ENCODE data around the gene C1QTNF9.
"Not testable (repeated sequence)": the region's sequence is repeated elsewhere in the genome, so short reads cannot be mapped to it uniquely, and the experiment has no call there.

The C1QTNF9 gene

DNA sequence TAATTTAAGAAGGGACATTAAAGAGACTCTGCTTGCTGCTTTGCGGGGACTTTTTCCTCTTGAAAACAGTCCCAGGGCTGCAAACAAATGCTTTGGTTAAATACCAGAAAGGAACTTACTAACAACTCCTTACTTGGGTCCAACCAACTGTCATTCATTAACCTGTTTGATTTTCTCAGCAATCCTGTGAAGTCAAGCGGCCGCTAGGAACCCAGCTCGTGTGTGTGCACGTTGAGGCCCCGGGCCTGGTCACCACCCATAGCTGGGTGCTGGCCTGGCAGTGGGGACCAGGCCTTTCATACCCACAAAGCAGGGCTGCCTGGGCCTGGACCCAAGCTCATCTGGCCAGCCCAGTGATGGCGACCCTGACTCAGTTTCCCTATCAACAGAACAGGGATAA is 50.7 kb downstream of the C1QTNF9 start:
- DNase-seq (ENCODE audit: low read depth in 4 of 4, low spot score in 1 of 4) = no peak

- DNase-seq (ENCODE audit: low read depth in 4 of 4, low spot score in 1 of 4) = no peak
Measured at GRCh38 chr13:24361113-24361512, 51.7 kb downstream of the C1QTNF9 start.

DNA sequence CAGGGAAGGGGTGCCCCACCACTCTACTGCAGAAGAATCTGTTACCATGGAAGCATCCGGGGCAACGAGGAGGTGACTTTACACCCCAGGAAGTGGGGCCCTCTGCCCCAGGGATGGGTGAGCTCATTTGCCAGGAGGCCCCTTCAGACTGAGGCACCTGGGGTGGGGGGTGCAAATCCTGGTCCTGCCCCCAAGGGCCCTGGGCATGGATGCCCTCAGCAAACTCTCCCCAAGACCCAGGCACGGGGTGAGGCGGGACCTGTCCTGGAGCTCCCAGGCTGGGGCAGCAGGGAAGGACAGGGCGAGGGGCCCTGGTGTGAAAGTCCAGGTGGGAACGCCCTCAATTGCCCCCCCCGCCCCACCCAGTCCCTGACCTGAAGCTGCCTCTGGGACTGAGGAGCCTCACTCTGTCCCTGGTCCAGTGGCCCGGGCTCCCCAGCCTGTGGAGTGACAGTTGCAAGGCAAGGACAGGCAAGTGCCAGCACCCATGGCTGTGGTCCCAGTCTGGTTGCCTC is 52.5 kb downstream of the C1QTNF9 start:
- DNase-seq (ENCODE audit: low read depth in 4 of 4, low spot score in 1 of 4) = no peak

DNA sequence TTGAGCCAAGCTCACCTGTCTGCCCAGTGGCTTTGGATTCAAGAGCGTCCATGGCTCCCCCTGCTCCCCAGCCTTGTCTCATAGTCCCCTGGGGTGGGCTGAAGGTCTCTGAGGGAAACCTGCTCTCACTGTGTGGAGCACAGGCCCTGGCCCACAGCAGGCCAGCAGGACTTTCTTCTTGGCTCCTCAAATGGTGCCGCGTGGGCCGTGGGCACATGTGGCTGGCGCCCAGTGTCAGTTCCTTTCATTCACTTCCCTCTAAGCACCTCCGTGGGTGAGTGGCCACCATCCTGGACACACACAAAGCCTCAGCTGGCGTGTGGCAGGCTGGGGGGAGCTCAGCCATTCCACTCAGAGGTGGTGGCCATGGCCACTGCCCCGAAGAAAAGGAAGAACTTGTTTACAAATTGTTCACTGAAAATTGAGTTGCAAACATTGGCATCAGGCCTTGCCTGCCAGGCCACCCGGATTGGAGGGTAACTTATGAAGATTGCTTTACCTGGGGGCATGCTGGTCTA is 53.1 kb downstream of the C1QTNF9 start:
- DNase-seq (ENCODE audit: low read depth in 4 of 4, low spot score in 1 of 4) = no peak

DNA sequence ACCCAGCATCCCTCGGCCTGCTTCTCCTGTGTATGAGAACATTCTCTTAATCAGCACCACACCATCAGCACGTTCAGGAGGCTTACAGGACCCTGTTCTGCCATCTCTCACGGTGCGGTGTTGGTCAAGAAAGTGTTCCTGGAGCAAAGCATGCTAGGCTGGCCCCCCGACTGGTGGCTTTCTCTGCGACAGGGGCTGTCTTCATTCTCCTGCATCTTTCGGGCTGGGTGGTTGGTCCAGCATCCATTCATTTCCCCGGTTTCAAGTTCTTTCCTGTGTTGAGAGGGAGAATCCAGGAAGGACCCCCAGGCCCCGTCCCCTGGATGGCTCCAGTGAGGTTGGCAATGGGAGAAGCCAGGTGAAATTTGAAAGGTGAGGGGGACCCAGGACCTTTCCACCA is 55.8 kb downstream of the C1QTNF9 start:
- DNase-seq (ENCODE audit: low read depth in 4 of 4, low spot score in 1 of 4) = no peak

DNA sequence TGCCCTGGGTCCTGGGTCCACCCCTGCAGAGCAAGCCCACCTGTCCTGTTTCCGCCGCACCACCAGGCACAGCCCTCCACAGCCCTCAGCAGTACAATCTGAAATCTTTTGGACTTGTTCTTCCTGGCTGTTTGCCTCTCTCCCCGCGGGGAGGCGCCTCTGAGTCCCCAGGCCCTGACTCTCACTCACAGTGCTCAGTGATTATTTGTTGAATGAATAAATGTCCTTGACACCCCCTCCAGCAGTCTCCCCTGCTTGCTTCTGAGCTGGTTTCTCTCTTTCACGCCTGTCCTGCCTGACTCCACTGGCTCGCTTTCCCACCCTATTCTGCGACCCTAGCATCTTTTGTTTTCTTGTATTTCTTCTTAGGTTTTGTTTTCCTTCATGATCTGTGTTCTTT is 56.9 kb downstream of the C1QTNF9 start:
- not testable (repeated sequence) for DNase-seq (ENCODE audit: low read depth in 4 of 4, low spot score in 1 of 4)

DNA sequence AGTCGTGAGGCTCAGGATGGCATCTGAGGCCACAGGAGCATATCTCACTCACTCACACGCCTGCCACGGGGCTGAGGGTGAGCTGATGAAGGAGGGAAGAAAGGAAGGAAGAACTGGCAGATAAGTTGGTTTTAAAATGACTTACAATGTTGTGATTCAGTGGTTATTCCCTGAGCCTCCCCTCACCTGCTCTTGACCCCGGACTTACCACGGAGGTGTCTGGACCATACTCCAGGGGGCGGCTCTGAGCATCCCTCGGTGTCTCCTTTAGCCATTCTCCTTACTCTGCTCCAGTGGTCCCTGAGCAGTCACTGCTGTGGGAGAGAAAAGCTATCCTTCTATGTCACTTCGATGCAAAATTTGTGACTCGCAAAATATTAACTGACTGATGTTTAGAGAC is 61.9 kb downstream of the C1QTNF9 start:
- DNase-seq (ENCODE audit: low read depth in 4 of 4, low spot score in 1 of 4) = not testable (repeated sequence)
